ENCODE results near the gene CFAP73.

CFAP73 gene

GRCh38 chr12:113129664-113130456 lies 19.7 kb upstream of the CFAP73 start:
- CTCF ChIA-PET: no interaction called here
- POLR2A ChIA-PET (ENCODE audit: low non-redundant PET): no interaction called here
- H3K27ac ChIP-seq: no peak overlapping the region
- no peak for TF ChIP-seq CTCF (conservative IDR thresholded peaks at IDR 0.05; ENCODE audit: low read depth)
- DNase-seq (ENCODE audit: low spot score): no peak

- CTCF ChIA-PET: interaction anchor here (0.6 kb wide), 1 partner anchor 24 kb away, joined by 3 read pairs; no protein-coding TSS in a partner anchor
- no peak overlapping the region for H3K27ac ChIP-seq
- no peak for TF ChIP-seq CTCF (conservative IDR thresholded peaks at IDR 0.05; ENCODE audit: low read depth)
- DNase-seq (ENCODE audit: low spot score): no peak
- POLR2A ChIA-PET (ENCODE audit: low non-redundant PET): no interaction called here
Observed at GRCh38 chr12:113130457-113131135, 18.9 kb upstream of the CFAP73 start.

GRCh38 chr12:113131556-113131955 lies 18.0 kb upstream of the CFAP73 start:
- ChIA-PET POLR2A (ENCODE audit: low non-redundant PET) (no interaction called here), CTCF (interaction anchor here (0.6 kb wide), 1 partner anchor 25 kb away, joined by 3 read pairs; no protein-coding TSS in a partner anchor)
- no peak overlapping the region for H3K27ac ChIP-seq
- DNase-seq (ENCODE audit: low spot score): no peak
- TF ChIP-seq CTCF (conservative IDR thresholded peaks at IDR 0.05; ENCODE audit: low read depth): no peak

DNA sequence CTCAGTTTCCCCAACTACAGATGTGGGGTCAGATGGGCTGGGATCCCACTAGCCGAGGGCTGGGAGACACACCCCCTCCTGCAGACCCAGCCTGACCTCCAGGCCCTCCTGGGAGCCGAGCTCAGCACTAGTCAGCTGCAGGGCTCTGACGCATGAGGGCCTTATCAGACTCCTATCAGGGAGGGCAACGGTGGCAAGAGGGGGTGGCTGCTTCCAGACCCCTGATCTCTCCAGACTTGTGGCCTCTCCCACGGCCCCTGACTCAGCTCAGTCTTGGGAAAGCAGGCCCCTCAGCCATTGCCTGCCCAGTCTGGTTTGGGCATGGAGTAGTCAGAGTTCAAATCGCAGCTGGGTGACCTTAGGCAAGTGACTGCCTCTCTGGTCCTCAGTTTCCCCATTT lies 16.5 kb upstream of the CFAP73 start:
- ChIA-PET POLR2A (ENCODE audit: low non-redundant PET) (no interaction called here), CTCF (interaction anchor here (0.7 to 1.6 kb wide), 3 partner anchors 13 to 20 kb away, joined by 3 to 11 read pairs (median 7); no protein-coding TSS in a partner anchor)
- TF ChIP-seq CTCF (conservative IDR thresholded peaks at IDR 0.05; ENCODE audit: low read depth): no peak
- H3K27ac ChIP-seq: no peak overlapping the region
- DNase-seq (ENCODE audit: low spot score): no peak

DNA sequence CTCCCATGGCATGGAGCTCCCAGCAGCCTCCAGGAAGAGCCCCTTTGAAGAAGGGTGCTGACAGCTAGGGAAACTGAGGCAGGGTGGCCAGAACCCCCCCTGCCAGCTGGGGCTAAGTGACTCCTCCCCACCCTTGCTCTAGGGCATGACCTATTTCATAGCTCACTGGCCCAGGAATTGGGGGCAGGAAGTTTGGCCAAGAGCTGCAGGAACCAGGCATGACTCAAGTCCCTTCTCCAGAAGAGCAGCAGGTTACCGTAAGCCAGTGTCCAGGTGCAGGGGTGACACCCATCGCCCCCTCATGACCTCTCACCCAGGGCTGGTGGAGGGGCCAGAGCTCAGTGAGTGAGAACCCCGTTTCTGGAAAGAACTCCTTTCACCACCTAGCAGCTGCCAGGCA lies 15.9 kb upstream of the CFAP73 start:
- H3K27ac ChIP-seq: no peak overlapping the region
- CTCF ChIA-PET: interaction anchor here (0.7 to 1.6 kb wide), 3 partner anchors 13 to 21 kb away, joined by 3 to 11 read pairs (median 7); no protein-coding TSS in a partner anchor

More for the DNA sequence above, 15.9 kb upstream of the CFAP73 start:
- POLR2A ChIA-PET (ENCODE audit: low non-redundant PET): no interaction called here
- TF ChIP-seq CTCF (conservative IDR thresholded peaks at IDR 0.05; ENCODE audit: low read depth): no peak
- no peak for DNase-seq (ENCODE audit: low spot score)
